ENCODE results near the gene RALA. TPM values are rescaled to one million over a fixed set of nuclear protein-coding genes. Genes with fewer than 3 reads are reported as not detected.

RALA gene
- polyA plus RNA-seq, 1 donor (not counting 4 experiments of a cell fraction or from before 2014, with no cell fraction given): 64.6 TPM

- TF ChIP-seq CTCF (optimal IDR thresholded peaks at IDR 0.05 in 1 of 3, IDR thresholded peaks at IDR 0.05 in 1 of 3, conservative IDR thresholded peaks at IDR 0.05 in 1 of 3; ENCODE audit: extremely low read depth in 1 of 3, insufficient read depth in 2 of 3, low read length in 3 of 3) (no peak), EZH2 (IDR thresholded peaks at IDR 0.05; ENCODE audit: low read length) (no peak)
- Histone ChIP-seq H2AFZ (ENCODE audit: control insufficient read depth, low read length) (no peak overlapping the region), H3K36me3 (ENCODE audit: control insufficient read depth in 2 of 2, extremely low read depth in 1 of 2, insufficient read depth in 2 of 2, low read length in 2 of 2) (peaks cover 0 to 3% of the 10 kb centered on the region in 2 experiments), H3K9me3 (ENCODE audit: control insufficient read depth, low read depth, low read length) (no peaks in the 10 kb centered on the region), H3K9me1 (ENCODE audit: control insufficient read depth, extremely low read depth, insufficient read depth, low read length) (no peaks in the 10 kb centered on the region), H4K20me1 (ENCODE audit: control insufficient read depth, extremely low read depth, insufficient read depth, low read length) (no peaks in the 10 kb centered on the region), H3K4me1 (ENCODE audit: control insufficient read depth, extremely low read depth, insufficient read depth, low read length) (no peaks in the 10 kb centered on the region), H3K4me3 (ENCODE audit: control insufficient read depth in 2 of 3, extremely low read depth in 1 of 3, insufficient read depth in 2 of 3, low read depth in 1 of 3, low read length in 3 of 3) (no peak overlapping the region), H3K27me3 (ENCODE audit: control insufficient read depth, extremely low read depth, insufficient read depth, low read length) (no peaks in the 10 kb centered on the region), H3K4me2 (ENCODE audit: control insufficient read depth, extremely low read depth, insufficient read depth, low read depth, low read length) (no peak overlapping the region), H3K79me2 (ENCODE audit: control insufficient read depth, insufficient read depth, low read length) (peaks cover 76% of the 10 kb centered on the region), H3K27ac (ENCODE audit: control insufficient read depth, insufficient read depth, low read length) (no peak overlapping the region), H3K9ac (ENCODE audit: control insufficient read depth, extremely low read depth, insufficient read depth, low read length) (no peak overlapping the region)
- FAIRE-seq (no peak), DNase-seq (ENCODE audit: low read depth, low spot score) (no peak)
- dilution Hi-C loops (cut with MboI; ENCODE audit: extremely low pct_ligation_motif_present, low sequenced_read_pairs): no loop called here
Measured at GRCh38 chr7:39681887-39682441, 58.6 kb downstream of the RALA start.

DNA sequence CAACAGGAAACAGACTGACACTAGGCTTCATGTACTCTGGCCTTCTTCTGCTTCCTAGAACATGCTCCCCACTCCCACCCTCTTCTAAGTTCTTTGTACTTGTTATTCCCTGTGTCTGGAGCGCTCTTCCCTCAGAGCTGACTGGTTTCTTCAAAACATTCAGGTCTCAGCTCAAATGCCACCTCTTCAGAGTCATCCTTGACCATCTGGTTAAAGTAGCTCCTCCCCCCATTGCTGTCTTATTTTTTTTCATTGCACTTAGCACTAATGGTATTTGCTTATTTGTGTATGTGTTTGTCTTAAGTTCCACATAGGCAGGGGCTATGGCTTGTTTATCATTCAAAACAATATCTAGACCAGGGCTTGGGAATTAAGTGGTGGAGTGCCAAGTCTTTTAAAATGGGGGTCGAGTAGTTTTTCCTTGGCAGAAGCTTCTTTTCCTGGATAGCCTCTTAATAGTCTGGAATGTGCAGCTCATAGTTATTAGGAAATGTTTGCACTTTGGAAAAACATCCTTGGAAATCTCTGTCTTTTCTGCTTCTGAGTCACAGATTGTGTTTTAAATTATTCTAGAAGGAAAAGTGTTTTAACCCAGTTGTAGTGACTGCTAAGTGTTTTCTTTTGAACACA lies 60.0 kb downstream of the RALA start:
- peaks cover 73% of the 10 kb centered on the region for H3K79me2 ChIP-seq (ENCODE audit: control insufficient read depth, insufficient read depth, low read length)
- H3K9ac ChIP-seq (ENCODE audit: control insufficient read depth, extremely low read depth, insufficient read depth, low read length): no peak overlapping the region
- no peak overlapping the region for H3K27ac ChIP-seq (ENCODE audit: control insufficient read depth, insufficient read depth, low read length)
- H3K4me1 ChIP-seq (ENCODE audit: control insufficient read depth, extremely low read depth, insufficient read depth, low read length): peaks cover 4% of the 10 kb centered on the region
- DNase-seq (ENCODE audit: low read depth, low spot score) (no peak), FAIRE-seq (no peak)
- no peaks in the 10 kb centered on the region for H4K20me1 ChIP-seq (ENCODE audit: control insufficient read depth, extremely low read depth, insufficient read depth, low read length)
- TF ChIP-seq EZH2 (IDR thresholded peaks at IDR 0.05; ENCODE audit: low read length) (no peak), CTCF (optimal IDR thresholded peaks at IDR 0.05 in 1 of 3, IDR thresholded peaks at IDR 0.05 in 1 of 3, conservative IDR thresholded peaks at IDR 0.05 in 1 of 3; ENCODE audit: extremely low read depth in 1 of 3, insufficient read depth in 2 of 3, low read length in 3 of 3) (no peak)
- H3K9me1 ChIP-seq (ENCODE audit: control insufficient read depth, extremely low read depth, insufficient read depth, low read length): no peaks in the 10 kb centered on the region
- no peak overlapping the region for H3K4me2 ChIP-seq (ENCODE audit: control insufficient read depth, extremely low read depth, insufficient read depth, low read depth, low read length)
- peaks cover 0 to 14% of the 10 kb centered on the region in 2 experiments for H3K36me3 ChIP-seq (ENCODE audit: control insufficient read depth in 2 of 2, extremely low read depth in 1 of 2, insufficient read depth in 2 of 2, low read length in 2 of 2)
- H3K27me3 ChIP-seq (ENCODE audit: control insufficient read depth, extremely low read depth, insufficient read depth, low read length): no peaks in the 10 kb centered on the region
- no peak overlapping the region for H2AFZ ChIP-seq (ENCODE audit: control insufficient read depth, low read length)
- H3K9me3 ChIP-seq (ENCODE audit: control insufficient read depth, low read depth, low read length): no peaks in the 10 kb centered on the region
- dilution Hi-C loops (cut with MboI; ENCODE audit: extremely low pct_ligation_motif_present, low sequenced_read_pairs): no loop called here
- no peak overlapping the region for H3K4me3 ChIP-seq (ENCODE audit: control insufficient read depth in 2 of 3, extremely low read depth in 1 of 3, insufficient read depth in 2 of 3, low read depth in 1 of 3, low read length in 3 of 3)
